Epithelial cell of prostate (primary cell): Measurements from ENCODE around the gene TMEM63A.

Experiments used
- DNase-seq: peaks from one replicate; pipeline ENCODE4 v3.0.0-alpha.2; 2011; ENCODE audit warnings: low read depth, low spot score
- H3K27ac ChIP-seq: fragments of 450-650 bp; 2 replicates; pipeline ENCODE4 v1.5.1; 2017; ENCODE audit warnings: mild to moderate bottlenecking

Gene TMEM63A

GRCh38 chr1:225911191-225912130 is 29.3 kb upstream of the TMEM63A start:
- no peak overlapping the region for H3K27ac ChIP-seq
- no peak for DNase-seq

- no peak for DNase-seq
- no peak overlapping the region for H3K27ac ChIP-seq
These were observed 27.3 kb upstream of the TMEM63A start for GRCh38 chr1:225909477-225909876.

GRCh38 chr1:225908773-225909172 is 26.6 kb upstream of the TMEM63A start:
- no peak for DNase-seq

GRCh38 chr1:225908013-225908640 is 25.9 kb upstream of the TMEM63A start:
- no peak overlapping the region for H3K27ac ChIP-seq
- DNase-seq = no peak

More at GRCh38 chr1:225908773-225909172, 26.6 kb upstream of the TMEM63A start:
- H3K27ac ChIP-seq = no peak overlapping the region

- no peak for DNase-seq
- no peak overlapping the region for H3K27ac ChIP-seq
These were observed 25.2 kb upstream of the TMEM63A start for GRCh38 chr1:225907341-225907740.

GRCh38 chr1:225906467-225906866 is 24.3 kb upstream of the TMEM63A start:
- DNase-seq = no peak
- H3K27ac ChIP-seq = no peak overlapping the region

GRCh38 chr1:225903623-225904022 is 21.4 kb upstream of the TMEM63A start:
- no peak overlapping the region for H3K27ac ChIP-seq
- no peak for DNase-seq

- DNase-seq = no peak
- no peak overlapping the region for H3K27ac ChIP-seq
These were observed 17.1 kb upstream of the TMEM63A start for GRCh38 chr1:225899044-225899925.

- no peak overlapping the region for H3K27ac ChIP-seq
- no peak for DNase-seq
These were observed 15.7 kb upstream of the TMEM63A start for GRCh38 chr1:225897595-225898514.

- DNase-seq = peak; percentile 63
- no peak overlapping the region for H3K27ac ChIP-seq
These were observed 14.9 kb upstream of the TMEM63A start for GRCh38 chr1:225896937-225897549.

- no peak overlapping the region for H3K27ac ChIP-seq
- DNase-seq = no peak
These were observed 14.3 kb upstream of the TMEM63A start for GRCh38 chr1:225896494-225896893.

GRCh38 chr1:225892307-225892706 is 10.1 kb upstream of the TMEM63A start:
- no peak overlapping the region for H3K27ac ChIP-seq
- DNase-seq = no peak

- no peak for DNase-seq
These were observed 9.2 kb upstream of the TMEM63A start for GRCh38 chr1:225891229-225891972.

GRCh38 chr1:225890346-225891228 is 8.4 kb upstream of the TMEM63A start:
- no peak for DNase-seq
- no peak overlapping the region for H3K27ac ChIP-seq

More at GRCh38 chr1:225891229-225891972, 9.2 kb upstream of the TMEM63A start:
- H3K27ac ChIP-seq = no peak overlapping the region

GRCh38 chr1:225889743-225890142 is 7.6 kb upstream of the TMEM63A start:
- no peak overlapping the region for H3K27ac ChIP-seq

GRCh38 chr1:225888898-225889601 is 6.9 kb upstream of the TMEM63A start, which contains the start of gene LEFTY1:
Gene LEFTY1 (minus strand): TSS chr1:225889146. CDS start chr1:225889066, 80 bp downstream.
- no peak for DNase-seq
- no peak within 1 kb of the TSS for H3K27ac ChIP-seq

More at GRCh38 chr1:225889743-225890142, 7.6 kb upstream of the TMEM63A start:
- DNase-seq = no peak
